RWPE2 (cell line): ENCODE data around the gene ARL3.

Source experiments
- ATAC-seq: fragments of 200-7000 bp; cut with Tn5 transposase; 3 replicates; pipeline ENCODE4 v1.9.1; 2021; ENCODE audit warnings: low read depth
- DNase-seq: peaks from one replicate; pipeline ENCODE4 v3.0.0-alpha.2; 2020; ENCODE audit warnings: low spot score
- H3K27ac ChIP-seq: fragments of 450-650 bp; 2 replicates; pipeline ENCODE4 v1.5.1; 2017; ENCODE audit warnings: mild to moderate bottlenecking; ENCODE audit not compliant: poor library complexity, severe bottlenecking
- H3K27me3 ChIP-seq: fragments of 250-450 bp; sonication (Bioruptor Pico); 2 replicates; pipeline ENCODE4 v1.5.1; 2021; ENCODE audit warnings: mild to moderate bottlenecking, moderate library complexity; ENCODE audit not compliant: insufficient read depth, poor library complexity, severe bottlenecking
- H3K36me3 ChIP-seq: fragments of 250-450 bp; sonication (Bioruptor Pico); 2 replicates; pipeline ENCODE4 v1.5.1; 2020; ENCODE audit warnings: low read depth, mild to moderate bottlenecking, moderate library complexity
- H3K4me1 ChIP-seq: fragments of 250-450 bp; sonication (Bioruptor Pico); 2 replicates; pipeline ENCODE4 v1.5.1; 2021; ENCODE audit warnings: mild to moderate bottlenecking, moderate library complexity; ENCODE audit not compliant: insufficient read depth, poor library complexity, severe bottlenecking
- H3K4me3 ChIP-seq: fragments of 250-450 bp; sonication (Bioruptor Pico); 2 replicates; pipeline ENCODE4 v1.5.1; 2021; ENCODE audit warnings: mild to moderate bottlenecking, moderate library complexity; ENCODE audit not compliant: severe bottlenecking
- H3K9me3 ChIP-seq: fragments of 250-450 bp; sonication (Bioruptor Pico); 2 replicates; pipeline ENCODE4 v1.5.1; 2021; ENCODE audit warnings: mild to moderate bottlenecking, moderate library complexity; ENCODE audit not compliant: severe bottlenecking
- CTCF ChIP-seq: fragments of 450-650 bp; IDR thresholded peaks from one replicate; pipeline ENCODE4 v1.5.1; 2017; ENCODE audit warnings: mild to moderate bottlenecking, moderate library complexity; ENCODE audit not compliant: poor library complexity, severe bottlenecking

The ARL3 gene

GRCh38 chr10:102632394-102633111, 81.6 kb downstream of the ARL3 start:
- no peaks in the 10 kb centered on the region for H3K9me3 ChIP-seq
- DNase-seq (no peak), ATAC-seq (no peak)
- H3K27me3 ChIP-seq, result no peaks in the 10 kb centered on the region
- no peak overlapping the region for H3K4me3 ChIP-seq
- TF ChIP-seq CTCF, result no peak
- peaks cover 5% of the 10 kb centered on the region; the same call in 1 of the 2 replicates for H3K36me3 ChIP-seq
- peaks cover 64% of the 10 kb centered on the region for H3K4me1 ChIP-seq
- peak overlapping the region; percentile 97 for H3K27ac ChIP-seq

GRCh38 chr10:102631525-102632393, 82.4 kb downstream of the ARL3 start:
- H3K4me1 ChIP-seq, result peaks cover 69% of the 10 kb centered on the region

GRCh38 chr10:102630663-102631062, 83.5 kb downstream of the ARL3 start:
- peak overlapping the region; percentile 97 for H3K27ac ChIP-seq

More at GRCh38 chr10:102631525-102632393, 82.4 kb downstream of the ARL3 start:
- no peaks in the 10 kb centered on the region for H3K27me3 ChIP-seq
- no peak overlapping the region for H3K4me3 ChIP-seq
- no peaks in the 10 kb centered on the region for H3K9me3 ChIP-seq
- ATAC-seq (no peak), DNase-seq (no peak)
- no peak for TF ChIP-seq CTCF
- H3K36me3 ChIP-seq, result peaks cover 5% of the 10 kb centered on the region; the same call in 1 of the 2 replicates
- peak overlapping the region; percentile 97 for H3K27ac ChIP-seq

GRCh38 chr10:102629661-102630614, 84.3 kb downstream of the ARL3 start:
- no peak overlapping the region for H3K4me3 ChIP-seq
- H3K4me1 ChIP-seq, result peaks cover 75% of the 10 kb centered on the region
- DNase-seq (no peak), ATAC-seq (peak; percentile 80)
- no peaks in the 10 kb centered on the region for H3K27me3 ChIP-seq
- H3K27ac ChIP-seq, result peak overlapping the region; percentile 97
- H3K36me3 ChIP-seq, result peaks cover 5% of the 10 kb centered on the region; the same call in 1 of the 2 replicates
- TF ChIP-seq CTCF, result no peak
- no peaks in the 10 kb centered on the region for H3K9me3 ChIP-seq

More at GRCh38 chr10:102630663-102631062, 83.5 kb downstream of the ARL3 start:
- Histone ChIP-seq H3K27me3 (no peaks in the 10 kb centered on the region), H3K9me3 (no peaks in the 10 kb centered on the region), H3K4me3 (no peak overlapping the region), H3K36me3 (peaks cover 5% of the 10 kb centered on the region; the same call in 1 of the 2 replicates), H3K4me1 (peaks cover 70% of the 10 kb centered on the region)
- no peak for TF ChIP-seq CTCF
- DNase-seq (no peak), ATAC-seq (no peak)
